SJSA1 (cell line): ENCODE measurements around the gene PLCH2. TPM values are rescaled to one million over a fixed set of nuclear protein-coding genes. Genes with fewer than 3 reads are reported as not detected.

Experiments
- DNase-seq, 2 experiments: peaks; one replicate each; pipeline ENCODE4 v3.0.0-alpha.2; 2015 to 2020; ENCODE audit warnings: low spot score in 2 of 2, low read depth in 1 of 2
- H3K27ac ChIP-seq: fragments of 250-450 bp; sonication (Bioruptor Pico); 2 replicates; pipeline ENCODE4 v1.5.1; 2020; ENCODE audit warnings: mild to moderate bottlenecking, moderate library complexity
- H3K27me3 ChIP-seq: fragments of 250-450 bp; sonication (Bioruptor Pico); replicated peaks from 2 replicates; pipeline ENCODE4 v1.5.1; 2020; ENCODE audit warnings: mild to moderate bottlenecking, moderate library complexity
- H3K36me3 ChIP-seq: fragments of 250-450 bp; sonication (Bioruptor Pico); 2 replicates; pipeline ENCODE4 v1.5.1; 2020; ENCODE audit warnings: mild to moderate bottlenecking
- H3K4me1 ChIP-seq: fragments of 250-450 bp; sonication (Bioruptor Pico); replicated peaks from 2 replicates; pipeline ENCODE4 v1.6.1; 2021; ENCODE audit warnings: mild to moderate bottlenecking
- H3K4me3 ChIP-seq: fragments of 250-450 bp; sonication (Bioruptor Pico); 2 replicates; pipeline ENCODE4 v1.5.1; 2020; ENCODE audit warnings: mild to moderate bottlenecking
- H3K9me3 ChIP-seq: fragments of 250-450 bp; sonication (Bioruptor Pico); replicated peaks from 2 replicates; pipeline ENCODE4 v1.5.1; 2020; ENCODE audit warnings: mild to moderate bottlenecking
- total RNA-seq: library from RNA; depleted of rRNA; stranded (reverse); fragments of >200 nt; shearing (Covaris generic); gene quantifications from 2 replicates; pipeline ENCODE4 v1.2.3, GENCODE V29; 2014

PLCH2 gene
- total RNA-seq, 1 experiment from 2014 or later = 0.24 TPM

- no peaks in the 10 kb centered on the region for H3K9me3 ChIP-seq
- H3K4me1 ChIP-seq = peaks cover 32% of the 10 kb centered on the region
- H3K27ac ChIP-seq = 0 out of 2 replicates have a peak overlapping the region, but pooled peaks have one; percentile 47
- DNase-seq = no peak
- peaks cover 42% of the 10 kb centered on the region for H3K36me3 ChIP-seq
- H3K27me3 ChIP-seq = no peaks in the 10 kb centered on the region
- H3K4me3 ChIP-seq = no peak overlapping the region
Observed at GRCh38 chr1:2523891-2524609, 48.0 kb downstream of the PLCH2 start.

GRCh38 chr1:2525572-2525919 lies 49.5 kb downstream of the PLCH2 start:
- Histone ChIP-seq H3K36me3 (peaks cover 31% of the 10 kb centered on the region), H3K4me1 (peaks cover 32% of the 10 kb centered on the region), H3K27me3 (no peaks in the 10 kb centered on the region), H3K4me3 (peak overlapping the region; percentile 78), H3K27ac (peak overlapping the region; percentile 43), H3K9me3 (no peaks in the 10 kb centered on the region)
- DNase-seq = no peak

DNA sequence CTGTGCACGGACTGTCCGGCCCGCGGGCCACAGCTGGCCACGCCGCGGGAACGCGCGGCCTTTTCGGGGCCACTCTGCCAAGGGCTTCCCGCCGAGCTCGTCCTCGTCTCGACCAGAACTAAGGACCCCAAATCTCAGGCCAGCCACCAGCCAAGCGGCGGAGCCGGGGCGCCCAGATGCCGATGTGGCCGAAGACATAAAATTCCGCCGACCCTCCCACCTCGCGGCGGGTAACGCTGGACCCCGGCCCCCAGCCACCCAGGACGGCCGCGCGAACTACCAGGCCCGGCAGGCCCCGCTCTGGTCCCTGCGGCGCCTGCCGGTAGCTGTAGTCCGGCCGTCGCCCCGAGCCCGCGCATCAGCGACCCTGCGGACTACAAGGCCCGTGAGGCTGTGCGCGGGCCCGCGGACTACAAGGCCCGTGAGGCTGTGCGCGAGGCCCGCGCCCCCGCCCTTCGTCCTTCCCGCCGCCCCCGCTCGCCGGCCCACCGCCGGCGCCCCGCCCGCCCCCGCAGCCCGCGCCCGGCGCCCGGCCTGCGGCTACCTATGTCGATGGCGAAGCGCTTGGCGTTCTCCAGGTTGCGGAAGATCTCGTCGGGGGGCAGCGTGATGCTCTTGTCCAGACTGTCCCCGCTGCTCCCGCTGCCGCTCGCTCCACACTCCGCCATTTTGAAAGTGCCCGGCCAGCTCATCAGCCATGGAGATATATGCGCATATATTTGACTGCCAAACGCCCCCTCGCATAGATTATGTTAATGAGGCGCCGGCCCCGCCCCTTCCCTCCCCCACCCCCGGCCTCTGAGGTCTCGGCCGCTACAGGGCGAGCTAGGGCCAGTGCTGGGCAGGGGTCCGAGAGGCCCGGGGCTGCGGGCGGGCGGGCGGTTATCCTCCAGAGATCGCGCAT lies 50.1 kb downstream of the PLCH2 start, which contains the start of gene PANK4:
TSS of gene PANK4 (minus strand) at position 677 of the 904 bp plus-strand sequence. CDS start at position 668, 9 bp downstream.
- Histone ChIP-seq H3K9me3 (no peaks in the 10 kb centered on the region), H3K36me3 (peaks cover 24% of the 10 kb centered on the region), H3K4me3 (peak within 1 kb of the TSS; percentile 78), H3K27me3 (0 out of 2 replicates have a peak, but pooled peaks cover under 1% of the 10 kb centered on the region), H3K27ac (peak within 1 kb of the TSS; percentile 44), H3K4me1 (peaks cover 32% of the 10 kb centered on the region)
- DNase-seq = peak; percentile 72 to 91

- Histone ChIP-seq H3K4me1 (peaks cover 32% of the 10 kb centered on the region), H3K36me3 (peaks cover 19% of the 10 kb centered on the region), H3K27me3 (0 out of 2 replicates have a peak, but pooled peaks cover 2% of the 10 kb centered on the region), H3K9me3 (no peaks in the 10 kb centered on the region), H3K4me3 (peak overlapping the region; percentile 78), H3K27ac (no peak overlapping the region)
- DNase-seq = no peak
Observed at GRCh38 chr1:2526824-2527555, 50.9 kb downstream of the PLCH2 start.

DNA sequence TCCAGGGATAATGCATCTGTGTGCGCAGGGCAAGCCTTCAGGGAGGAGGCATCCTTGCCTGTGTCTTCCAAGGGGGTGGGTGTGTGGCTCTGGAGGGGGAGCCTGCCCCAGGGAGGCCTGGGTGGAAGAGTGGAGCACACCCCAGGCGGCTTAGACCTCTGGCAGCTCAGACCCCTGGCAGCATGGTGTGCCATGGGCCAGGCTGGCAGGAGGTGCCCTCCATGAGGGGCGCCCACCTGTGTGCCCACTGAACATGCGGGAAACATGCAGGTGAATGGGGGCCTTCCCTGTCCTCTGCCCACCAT lies 51.4 kb downstream of the PLCH2 start:
- H3K4me3 ChIP-seq = no peak overlapping the region
- no peak overlapping the region for H3K27ac ChIP-seq
- H3K9me3 ChIP-seq = no peaks in the 10 kb centered on the region

DNA sequence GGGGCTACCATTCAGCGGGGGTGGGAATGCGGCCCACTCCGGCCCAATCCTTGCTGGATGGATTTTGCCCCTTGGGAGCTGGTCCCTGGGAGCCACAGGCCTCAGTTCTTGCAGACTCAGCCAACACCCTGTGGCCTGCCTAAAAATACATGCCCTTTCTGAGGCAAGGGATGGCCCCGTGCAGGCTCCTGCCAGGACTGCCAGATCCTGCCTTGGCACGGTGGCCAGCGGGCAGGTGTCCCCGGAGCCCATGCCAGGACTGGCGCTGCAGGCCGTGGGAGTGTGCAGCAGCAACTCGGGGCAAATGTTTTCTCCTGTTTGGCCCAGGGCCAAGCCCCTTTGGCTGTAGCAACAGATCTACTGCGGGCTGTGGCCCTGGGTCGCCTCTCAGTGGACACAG lies 51.9 kb downstream of the PLCH2 start:
- H3K27me3 ChIP-seq = 0 out of 2 replicates have a peak, but pooled peaks cover 2% of the 10 kb centered on the region
- H3K4me3 ChIP-seq = no peak overlapping the region
- H3K36me3 ChIP-seq = peaks cover 17% of the 10 kb centered on the region
- DNase-seq = no peak
- peaks cover 32% of the 10 kb centered on the region for H3K4me1 ChIP-seq
- H3K9me3 ChIP-seq = no peaks in the 10 kb centered on the region
- H3K27ac ChIP-seq = no peak overlapping the region

More for the DNA sequence above, 51.4 kb downstream of the PLCH2 start:
- peaks cover 32% of the 10 kb centered on the region for H3K4me1 ChIP-seq
- H3K36me3 ChIP-seq = peaks cover 19% of the 10 kb centered on the region
- no peak for DNase-seq
- 0 out of 2 replicates have a peak, but pooled peaks cover 2% of the 10 kb centered on the region for H3K27me3 ChIP-seq

DNA sequence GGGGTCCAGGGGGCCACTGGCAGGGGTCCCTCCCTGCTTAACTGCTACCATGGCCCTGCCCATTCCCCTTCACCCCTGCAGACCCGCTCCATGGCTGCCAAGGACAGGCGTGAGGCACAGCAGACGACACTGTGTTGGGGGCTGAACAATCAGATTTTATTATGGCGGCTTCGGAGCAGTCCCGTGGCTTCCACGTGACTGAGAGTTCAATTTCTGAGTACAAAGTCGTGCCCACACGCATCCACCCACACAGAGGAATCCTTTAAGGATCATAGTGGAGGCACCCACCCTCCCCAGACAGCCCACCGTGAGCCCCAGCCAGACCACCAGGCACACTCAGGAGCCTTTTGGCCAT lies 52.5 kb downstream of the PLCH2 start:
- peaks cover 32% of the 10 kb centered on the region for H3K4me1 ChIP-seq
- DNase-seq = no peak
- H3K36me3 ChIP-seq = peaks cover 16% of the 10 kb centered on the region
- no peak overlapping the region for H3K27ac ChIP-seq
- H3K27me3 ChIP-seq = 0 out of 2 replicates have a peak, but pooled peaks cover 2% of the 10 kb centered on the region
- H3K4me3 ChIP-seq = no peak overlapping the region
- no peaks in the 10 kb centered on the region for H3K9me3 ChIP-seq

DNA sequence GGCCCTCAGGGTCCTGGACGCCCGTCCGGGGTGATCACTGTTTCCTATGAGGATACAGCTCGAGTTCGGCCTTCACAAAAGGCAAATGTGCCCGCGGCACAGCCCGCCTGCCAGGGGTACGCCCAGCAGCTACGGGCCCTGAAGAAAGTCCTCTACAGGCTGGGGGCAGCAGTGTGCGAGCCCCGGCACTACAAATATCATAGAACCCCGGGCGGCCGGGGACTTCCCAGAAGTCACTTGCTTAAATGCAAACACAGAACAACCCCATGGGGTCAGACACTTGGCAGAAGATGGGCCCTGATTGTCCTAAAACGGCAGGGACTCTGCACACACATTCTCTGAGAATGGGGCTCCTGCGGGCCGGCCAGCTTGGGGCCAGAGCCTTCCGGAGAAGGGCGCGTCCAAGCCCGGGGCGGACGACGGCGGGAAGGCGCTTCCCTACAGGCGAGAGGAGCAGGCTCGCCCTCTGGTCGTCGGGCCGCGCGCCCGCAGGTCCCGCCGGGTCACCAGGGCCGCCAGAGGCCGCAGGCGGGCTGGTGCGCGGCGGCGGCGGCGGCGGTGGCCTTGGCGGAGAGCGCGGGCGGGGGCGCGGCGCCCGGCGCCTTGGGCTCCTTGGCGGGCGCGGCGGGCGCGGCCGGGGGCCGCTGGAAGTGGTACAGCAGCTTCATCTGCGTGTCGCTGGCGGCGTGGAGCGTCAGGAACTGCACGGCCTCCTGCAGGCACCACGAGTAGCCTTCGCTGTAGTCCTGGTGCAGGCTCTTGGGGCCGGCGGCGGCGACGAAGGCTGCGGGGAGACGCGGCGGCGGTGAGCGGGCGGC lies 53.1 kb downstream of the PLCH2 start:
- no peak for DNase-seq
- Histone ChIP-seq H3K4me3 (no peak overlapping the region), H3K27me3 (0 out of 2 replicates have a peak, but pooled peaks cover 2% of the 10 kb centered on the region), H3K4me1 (peaks cover 31% of the 10 kb centered on the region), H3K27ac (no peak overlapping the region), H3K9me3 (no peaks in the 10 kb centered on the region), H3K36me3 (peaks cover 12% of the 10 kb centered on the region)

- Histone ChIP-seq H3K4me1 (peaks cover 31% of the 10 kb centered on the region), H3K4me3 (no peak within 1 kb of the TSS), H3K27me3 (0 out of 2 replicates have a peak, but pooled peaks cover 2% of the 10 kb centered on the region), H3K27ac (no peak within 1 kb of the TSS), H3K9me3 (no peaks in the 10 kb centered on the region), H3K36me3 (peaks cover 9% of the 10 kb centered on the region)
- no peak for DNase-seq
Observed at GRCh38 chr1:2529784-2530512, 53.9 kb downstream of the PLCH2 start, which contains the start of gene HES5. Gene HES5 (minus strand): TSS chr1:2530263. CDS start chr1:2530164, 99 bp downstream.

- Histone ChIP-seq H3K4me3 (no peak overlapping the region), H3K36me3 (peaks cover 3% of the 10 kb centered on the region; the same call in 1 of the 2 replicates), H3K27ac (no peak overlapping the region), H3K4me1 (peaks cover 33% of the 10 kb centered on the region), H3K27me3 (0 out of 2 replicates have a peak, but pooled peaks cover 2% of the 10 kb centered on the region), H3K9me3 (no peaks in the 10 kb centered on the region)
- DNase-seq = no peak
Observed at GRCh38 chr1:2530513-2531361, 54.6 kb downstream of the PLCH2 start.

- Histone ChIP-seq H3K9me3 (no peaks in the 10 kb centered on the region), H3K27me3 (0 out of 2 replicates have a peak, but pooled peaks cover 2% of the 10 kb centered on the region), H3K4me3 (no peak overlapping the region), H3K36me3 (no peaks in the 10 kb centered on the region), H3K27ac (no peak overlapping the region), H3K4me1 (peaks cover 29% of the 10 kb centered on the region)
- no peak for DNase-seq
Observed at GRCh38 chr1:2532485-2533160, 56.5 kb downstream of the PLCH2 start.
